KG1 (cell line): ENCODE data around the gene SFXN5.

ENCODE experiments used
- DNase-seq: peaks from one replicate; lab custom pipeline; 2025; lab: John Stamatoyannopoulos, UW

SFXN5 gene

GRCh38 chr2:72993147-72993932 is 78.2 kb downstream of the SFXN5 start:
- no peak for DNase-seq

GRCh38 chr2:72992734-72993102 is 78.8 kb downstream of the SFXN5 start:
- DNase-seq: no peak

- DNase-seq: no peak
Measured at GRCh38 chr2:72991980-72992733, 79.4 kb downstream of the SFXN5 start.

GRCh38 chr2:72991439-72991725 is 80.1 kb downstream of the SFXN5 start:
- no peak for DNase-seq

GRCh38 chr2:72990695-72991438 is 80.6 kb downstream of the SFXN5 start:
- DNase-seq: no peak

GRCh38 chr2:72989770-72990556 is 81.5 kb downstream of the SFXN5 start:
- DNase-seq: no peak

GRCh38 chr2:72988726-72989273 is 82.7 kb downstream of the SFXN5 start:
- no peak for DNase-seq

- no peak for DNase-seq
Measured at GRCh38 chr2:72988041-72988440, 83.5 kb downstream of the SFXN5 start.

GRCh38 chr2:72985891-72986683 is 85.4 kb downstream of the SFXN5 start:
- DNase-seq: no peak

- no peak for DNase-seq
Measured at GRCh38 chr2:72985136-72985535, 86.4 kb downstream of the SFXN5 start.

- DNase-seq: no peak
Measured at GRCh38 chr2:72984172-72984671, 87.3 kb downstream of the SFXN5 start.

GRCh38 chr2:72983500-72984161 is 87.9 kb downstream of the SFXN5 start:
- no peak for DNase-seq

GRCh38 chr2:72982781-72983499 is 88.6 kb downstream of the SFXN5 start:
- no peak for DNase-seq

GRCh38 chr2:72982219-72982618 is 89.3 kb downstream of the SFXN5 start:
- no peak for DNase-seq

- no peak for DNase-seq
Measured at GRCh38 chr2:72981536-72981935, 90.0 kb downstream of the SFXN5 start.

GRCh38 chr2:72980535-72981217 is 90.8 kb downstream of the SFXN5 start:
- DNase-seq: no peak

GRCh38 chr2:72979896-72980295 is 91.6 kb downstream of the SFXN5 start:
- peak; percentile 10 for DNase-seq

- no peak for DNase-seq
Measured at GRCh38 chr2:72975017-72975416, 96.5 kb downstream of the SFXN5 start.

- no peak for DNase-seq
Measured at GRCh38 chr2:72974436-72974754, 97.1 kb downstream of the SFXN5 start.
